ENCODE measurements around the gene CHD9NB. TPM values are rescaled to one million over a fixed set of nuclear protein-coding genes. Genes with fewer than 3 reads are reported as not detected.

Gene CHD9NB
- total and polyA plus RNA-seq, 2 of the 4 experiments (the other 2 are of a cell fraction) = 0.94 to 1.1 TPM

- TF ChIP-seq RAD21 (IDR thresholded peaks at IDR 0.05; ENCODE audit: low read length) (no peak), MXI1 (IDR thresholded peaks at IDR 0.05; ENCODE audit: borderline replicate concordance, low read depth, low read length) (no peak), BHLHE40 (IDR thresholded peaks at IDR 0.05; ENCODE audit: low read depth, low read length) (no peak), MAFK (IDR thresholded peaks at IDR 0.05; ENCODE audit: low read depth, low read length) (no peak), CHD1 (IDR thresholded peaks at IDR 0.05; ENCODE audit: low read depth, low read length) (no peak), MAZ (IDR thresholded peaks at IDR 0.05; ENCODE audit: borderline replicate concordance, low read depth, low read length) (no peak), FOS (IDR thresholded peaks at IDR 0.05; ENCODE audit: low read depth, low read length) (no peak), NFE2L2 (IDR thresholded peaks at IDR 0.05; ENCODE audit: low read depth, low read length) (no peak), CEBPB (IDR thresholded peaks at IDR 0.05; ENCODE audit: low read depth, low read length) (no peak), POLR2A (IDR thresholded peaks at IDR 0.05; ENCODE audit: low read depth, low read length) (no peak), RFX5 (IDR thresholded peaks at IDR 0.05; ENCODE audit: low read depth, low read length) (no peak)
- TF ChIP-seq, protein P1, sequence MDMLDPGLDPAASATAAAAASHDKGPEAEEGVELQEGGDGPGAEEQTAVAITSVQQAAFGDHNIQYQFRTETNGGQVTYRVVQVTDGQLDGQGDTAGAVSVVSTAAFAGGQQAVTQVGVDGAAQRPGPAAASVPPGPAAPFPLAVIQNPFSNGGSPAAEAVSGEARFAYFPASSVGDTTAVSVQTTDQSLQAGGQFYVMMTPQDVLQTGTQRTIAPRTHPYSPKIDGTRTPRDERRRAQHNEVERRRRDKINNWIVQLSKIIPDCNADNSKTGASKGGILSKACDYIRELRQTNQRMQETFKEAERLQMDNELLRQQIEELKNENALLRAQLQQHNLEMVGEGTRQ (IDR thresholded peaks at IDR 0.05; ENCODE audit: low read depth, low read length) = no peak
- TF ChIP-seq, protein P2, sequence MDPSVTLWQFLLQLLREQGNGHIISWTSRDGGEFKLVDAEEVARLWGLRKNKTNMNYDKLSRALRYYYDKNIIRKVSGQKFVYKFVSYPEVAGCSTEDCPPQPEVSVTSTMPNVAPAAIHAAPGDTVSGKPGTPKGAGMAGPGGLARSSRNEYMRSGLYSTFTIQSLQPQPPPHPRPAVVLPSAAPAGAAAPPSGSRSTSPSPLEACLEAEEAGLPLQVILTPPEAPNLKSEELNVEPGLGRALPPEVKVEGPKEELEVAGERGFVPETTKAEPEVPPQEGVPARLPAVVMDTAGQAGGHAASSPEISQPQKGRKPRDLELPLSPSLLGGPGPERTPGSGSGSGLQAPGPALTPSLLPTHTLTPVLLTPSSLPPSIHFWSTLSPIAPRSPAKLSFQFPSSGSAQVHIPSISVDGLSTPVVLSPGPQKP (IDR thresholded peaks at IDR 0.05; ENCODE audit: borderline replicate concordance, low read depth, low read length) = no peak
- Histone ChIP-seq H2AK5ac (ENCODE audit: low read depth, low read length) (no peak overlapping the region), H3K4ac (ENCODE audit: low read depth, low read length) (no peak overlapping the region), H3K9ac (ENCODE audit: low read depth, low read length) (no peak overlapping the region), H2BK15ac (ENCODE audit: low read depth, low read length) (no peak overlapping the region), H3K4me1 (ENCODE audit: control insufficient read depth, insufficient read depth, low read length) (no peaks in the 10 kb centered on the region), H3K36me3 (ENCODE audit: control insufficient read depth, insufficient read depth, low read length) (peaks cover 4% of the 10 kb centered on the region), H3K4me2 (ENCODE audit: low read depth, low read length) (no peak overlapping the region), H2BK120ac (ENCODE audit: low read depth, low read length) (no peak overlapping the region), H2AFZ (replicated peaks; ENCODE audit: low read length, poor library complexity) (no peak overlapping the region), H3K79me1 (ENCODE audit: low read depth in 1 of 2, low read length in 2 of 2) (peaks cover 37 to 62% of the 10 kb centered on the region in 2 experiments), H3K27me3 (ENCODE audit: control insufficient read depth, insufficient read depth, low read length) (no peaks in the 10 kb centered on the region), H3K14ac (replicated peaks; ENCODE audit: low read depth, low read length) (no peak overlapping the region), H2BK5ac (ENCODE audit: low read depth, low read length, poor library complexity, severe bottlenecking) (no peak overlapping the region), H4K20me1 (ENCODE audit: insufficient read depth, low read length) (peaks cover 3% of the 10 kb centered on the region; the same call in 1 of the 2 replicates), H3K27ac (ENCODE audit: insufficient read depth, low read length) (no peak overlapping the region), H3K18ac (ENCODE audit: low read depth, low read length) (no peak overlapping the region), H3K56ac (ENCODE audit: extremely low read depth, insufficient read depth, low read length) (no peak overlapping the region), H3K23ac (ENCODE audit: low read depth, low read length) (no peak overlapping the region), H4K91ac (ENCODE audit: insufficient read depth, low read depth, low read length) (no peak overlapping the region), H4K8ac (ENCODE audit: low read depth in 2 of 2, low read length in 2 of 2) (no peak overlapping the region), H3K4me3 (ENCODE audit: insufficient read depth, low read depth, low read length) (no peak overlapping the region), H4K5ac (ENCODE audit: low read depth, low read length) (peak overlapping the region; percentile 59; the same call in 1 of the 2 replicates), H3K9me1 (ENCODE audit: insufficient read depth, low read length) (peaks cover 6% of the 10 kb centered on the region; the same call in 1 of the 2 replicates), H2BK20ac (ENCODE audit: low read depth, low read length) (no peak overlapping the region), H3K9me3 (ENCODE audit: control insufficient read depth, insufficient read depth, low read length) (no peaks in the 10 kb centered on the region), H2AK9ac (replicated peaks; ENCODE audit: low read depth, low read length, poor library complexity) (no peak overlapping the region)
- in situ Hi-C loops (cut with MboI; ENCODE audit: low sequenced_read_pairs) = loop anchor here (25.0 kb wide), 2 partner anchors 372 to 1178 kb away; partner anchors contain the start of gene RBL2
- no TSS peak for BruUV-seq (replicated peaks)
- POLR2A ChIA-PET (ENCODE audit: unreplicated experiment) = no interaction called here
- no CpG with 5 or more reads among the region's 6 CpGs for WGBS, 2 experiments (ENCODE audit: extremely low coverage in 2 of 2, insufficient read length in 1 of 2)
- dilution Hi-C loops (cut with HindIII; ENCODE audit: low sequenced_read_pairs, unreplicated experiment) = no loop called here
- intact Hi-C loops (cut with micrococcal nuclease) = no loop called here
- DNase-seq = no peak
- CTCF ChIA-PET = no interaction called here
- no peak for ATAC-seq (ENCODE audit: low read depth)
These were observed 12.9 kb upstream of the CHD9NB start for GRCh38 chr16:53065461-53066061.

Measured in IMR-90 (cell line).